Transverse colon (tissue), 4 donors: ENCODE measurements around the gene UTRN.

Experiments
- EP300 ChIP-seq: sonication (generic); formaldehyde crosslinking; IDR thresholded peaks from one replicate; pipeline ENCODE4 v1.6.1; 2017; ENCODE audit warnings: antibody characterized with exemption, low read depth
- POLR2A ChIP-seq: fragments of 450-650 bp; IDR thresholded peaks from one replicate; pipeline ENCODE4 v1.6.1; 2016; ENCODE audit warnings: antibody characterized with exemption, mild to moderate bottlenecking, moderate library complexity
- POLR2AphosphoS5 ChIP-seq, 3 donors: sonication (generic); formaldehyde crosslinking; IDR thresholded peaks; one replicate each; pipeline ENCODE4 v1.6.1; 2016; ENCODE audit warnings: antibody characterized with exemption in 3 of 3
- TF ChIP-seq, protein P1 (sequence below), 5 experiments: fragments of 200-600 bp in 3 of 5; fragments of 450-650 bp in 2 of 5; sonication (generic) in 3 of 5; IDR thresholded peaks; 1 replicate in 2 of 5; 2 replicates in 3 of 5; pipeline ENCODE4 v1.5.1; 2016 to 2017; ENCODE audit warnings: antibody characterized with exemption in 5 of 5, inconsistent platforms in 3 of 5, mild to moderate bottlenecking in 2 of 5, moderate library complexity in 1 of 5

DNA sequence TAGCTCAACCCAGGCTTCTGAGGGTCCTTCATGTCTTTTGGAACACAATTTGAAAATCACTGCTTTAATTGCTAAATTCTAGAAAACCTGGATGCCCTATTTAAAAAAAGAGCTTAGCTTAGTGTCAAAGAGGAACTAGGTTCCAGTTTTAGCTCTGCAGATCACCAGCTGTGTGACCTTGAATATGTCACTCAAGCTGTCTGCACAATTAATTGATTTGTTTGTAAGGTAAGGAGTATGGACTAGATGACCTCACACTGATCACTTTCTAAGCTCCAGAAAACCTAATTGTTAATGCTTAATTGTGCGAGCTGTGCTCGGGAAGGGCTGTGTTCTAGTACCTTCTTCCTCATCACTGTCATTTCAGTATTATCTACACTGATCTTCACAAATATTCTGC is 26.2 kb downstream of the UTRN start:
- TF ChIP-seq, protein P1, sequence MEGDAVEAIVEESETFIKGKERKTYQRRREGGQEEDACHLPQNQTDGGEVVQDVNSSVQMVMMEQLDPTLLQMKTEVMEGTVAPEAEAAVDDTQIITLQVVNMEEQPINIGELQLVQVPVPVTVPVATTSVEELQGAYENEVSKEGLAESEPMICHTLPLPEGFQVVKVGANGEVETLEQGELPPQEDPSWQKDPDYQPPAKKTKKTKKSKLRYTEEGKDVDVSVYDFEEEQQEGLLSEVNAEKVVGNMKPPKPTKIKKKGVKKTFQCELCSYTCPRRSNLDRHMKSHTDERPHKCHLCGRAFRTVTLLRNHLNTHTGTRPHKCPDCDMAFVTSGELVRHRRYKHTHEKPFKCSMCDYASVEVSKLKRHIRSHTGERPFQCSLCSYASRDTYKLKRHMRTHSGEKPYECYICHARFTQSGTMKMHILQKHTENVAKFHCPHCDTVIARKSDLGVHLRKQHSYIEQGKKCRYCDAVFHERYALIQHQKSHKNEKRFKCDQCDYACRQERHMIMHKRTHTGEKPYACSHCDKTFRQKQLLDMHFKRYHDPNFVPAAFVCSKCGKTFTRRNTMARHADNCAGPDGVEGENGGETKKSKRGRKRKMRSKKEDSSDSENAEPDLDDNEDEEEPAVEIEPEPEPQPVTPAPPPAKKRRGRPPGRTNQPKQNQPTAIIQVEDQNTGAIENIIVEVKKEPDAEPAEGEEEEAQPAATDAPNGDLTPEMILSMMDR (IDR thresholded peaks at IDR 0.05) = no peak
- no peak for TF ChIP-seq POLR2A
- no peak for TF ChIP-seq POLR2AphosphoS5 (IDR thresholded peaks at IDR 0.05)
- no peak for TF ChIP-seq EP300
